EL (cell line): ENCODE measurements around the gene SAMD4B.
"Not testable (repeated sequence)": the region's sequence is repeated elsewhere in the genome, so short reads cannot be mapped to it uniquely, and the experiment has no call there.

Experiments used
- DNase-seq: peaks from one replicate; pipeline ENCODE4 v3.0.0-alpha.2; 2016

Gene SAMD4B

DNA sequence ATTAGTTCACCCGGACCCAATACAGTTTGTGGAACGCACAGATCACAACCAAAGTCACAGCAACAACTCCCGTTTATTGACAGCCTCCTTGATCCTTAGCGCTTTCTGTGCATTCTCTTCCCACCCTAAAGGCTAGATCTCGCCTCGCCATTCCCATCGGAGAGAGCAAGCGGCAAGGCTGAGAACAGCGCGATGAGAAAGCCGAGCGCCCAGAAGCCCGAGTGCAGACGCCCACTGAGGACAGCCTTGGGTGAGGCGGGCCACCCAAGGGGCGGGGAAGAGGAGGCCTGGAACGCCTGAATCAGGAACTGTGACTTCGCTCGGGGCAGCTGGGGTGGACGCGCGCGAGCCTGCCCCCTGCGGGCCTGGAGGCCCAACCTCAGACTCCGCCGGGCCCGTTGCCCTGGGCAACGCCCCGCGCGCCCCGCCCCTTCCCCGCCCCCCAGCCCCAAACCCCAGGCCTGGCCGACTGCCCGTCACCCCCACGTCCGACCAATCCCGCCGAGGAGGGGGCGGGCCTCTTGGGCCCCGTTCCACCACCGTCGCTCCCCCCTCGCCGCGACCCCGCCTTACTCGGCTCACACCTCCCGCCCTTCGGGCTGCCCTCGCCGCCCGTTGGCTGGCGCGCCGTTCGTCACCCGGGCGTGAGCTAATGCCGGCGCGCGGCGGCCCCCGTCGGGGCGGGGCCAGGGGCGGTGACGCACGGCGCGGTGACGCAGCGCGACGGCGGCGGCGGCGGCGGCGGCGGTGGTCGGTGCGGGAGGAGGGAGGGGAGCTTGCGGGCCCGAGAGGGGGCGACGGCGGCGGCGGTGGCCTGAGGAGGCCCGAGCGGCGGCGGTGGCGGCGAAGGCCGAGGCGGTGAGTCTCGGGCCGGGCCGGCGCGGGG, at the start of gene SAMD4B:
Gene SAMD4B (plus strand): TSS at position 703 of the 886 bp plus-strand sequence. CDS start 14,473 bp downstream, outside the sequence.
- peak; percentile 97 for DNase-seq

DNA sequence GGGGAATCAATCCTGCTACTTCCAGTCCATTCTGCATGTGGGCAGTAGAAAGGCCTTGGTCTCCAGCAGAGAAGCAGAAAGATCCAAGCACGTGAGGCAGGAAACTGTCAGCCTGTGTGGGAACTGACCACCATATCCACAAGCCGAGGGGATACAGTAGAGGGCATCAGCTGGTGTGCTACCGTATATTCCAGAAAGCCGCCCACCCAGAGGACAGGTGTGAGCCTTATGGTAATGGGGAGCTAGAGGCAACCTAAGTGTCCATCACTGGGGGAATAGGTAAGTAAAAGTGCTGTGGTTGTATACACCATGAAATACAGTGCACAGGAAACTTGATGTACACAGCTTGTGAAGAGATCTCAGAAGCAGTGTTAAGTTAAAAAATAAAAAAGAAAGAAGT, 48.8 kb upstream of the SAMD4B start:
- no peak for DNase-seq

DNA sequence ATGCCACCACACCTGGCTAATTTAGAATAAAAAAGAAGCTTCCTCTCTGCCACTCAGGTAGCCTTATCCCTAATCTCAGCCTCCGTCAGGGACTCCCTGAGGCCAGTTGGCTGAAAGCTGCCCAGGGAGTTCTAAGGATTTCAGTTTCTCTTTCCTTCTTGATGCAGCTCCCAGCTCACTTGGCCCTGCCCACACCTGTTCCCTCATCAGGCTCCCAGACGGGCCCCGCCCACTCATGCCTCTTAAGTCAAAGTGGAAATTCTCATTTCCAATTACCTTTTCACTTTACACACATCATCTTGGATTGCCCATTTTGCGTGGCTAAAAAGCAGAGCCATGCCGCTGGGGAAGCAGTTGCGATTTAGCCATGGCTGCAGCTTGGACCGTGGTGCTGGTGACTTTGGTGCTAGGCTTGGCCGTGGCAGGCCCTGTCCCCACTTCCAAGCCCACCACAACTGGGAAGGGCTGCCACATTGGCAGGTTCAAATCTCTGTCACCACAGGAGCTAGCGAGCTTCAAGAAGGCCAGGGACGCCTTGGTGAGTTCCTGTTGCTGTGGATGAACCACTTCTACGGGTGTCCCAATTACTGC, 46.1 kb upstream of the SAMD4B start, which contains the start of gene IFNL1:
Gene IFNL1 (plus strand): TSS at position 353 of the 591 bp plus-strand sequence. CDS start 15 bp downstream, at position 368.
- DNase-seq: no peak

- no peak for DNase-seq
Measured at GRCh38 chr19:39296906-39297305, 45.3 kb upstream of the SAMD4B start.

GRCh38 chr19:39297931-39298634, 44.1 kb upstream of the SAMD4B start:
- DNase-seq: no peak

DNA sequence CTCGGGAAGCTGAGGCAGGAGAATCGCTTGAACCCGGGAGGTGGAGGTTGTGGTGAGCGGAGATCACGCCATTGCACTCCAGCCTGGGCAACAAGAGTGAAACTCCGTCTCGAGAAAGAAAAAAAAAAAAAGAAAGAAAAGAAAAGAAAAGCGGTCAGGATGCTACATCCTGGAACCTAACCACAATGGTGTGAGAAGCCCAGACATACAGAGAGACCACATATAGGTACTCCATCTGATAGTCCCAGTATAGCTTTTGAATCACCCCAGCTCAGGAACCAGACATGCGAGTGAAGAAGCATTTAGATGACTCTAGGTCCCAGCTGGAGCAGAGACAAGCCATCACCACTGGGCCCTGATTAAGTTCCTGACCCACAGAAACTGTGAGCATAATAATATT, 42.8 kb upstream of the SAMD4B start:
- DNase-seq: no peak

- DNase-seq: no peak
Measured at GRCh38 chr19:39299832-39300231, 42.4 kb upstream of the SAMD4B start.

GRCh38 chr19:39301021-39301420, 41.2 kb upstream of the SAMD4B start:
- no peak for DNase-seq

DNA sequence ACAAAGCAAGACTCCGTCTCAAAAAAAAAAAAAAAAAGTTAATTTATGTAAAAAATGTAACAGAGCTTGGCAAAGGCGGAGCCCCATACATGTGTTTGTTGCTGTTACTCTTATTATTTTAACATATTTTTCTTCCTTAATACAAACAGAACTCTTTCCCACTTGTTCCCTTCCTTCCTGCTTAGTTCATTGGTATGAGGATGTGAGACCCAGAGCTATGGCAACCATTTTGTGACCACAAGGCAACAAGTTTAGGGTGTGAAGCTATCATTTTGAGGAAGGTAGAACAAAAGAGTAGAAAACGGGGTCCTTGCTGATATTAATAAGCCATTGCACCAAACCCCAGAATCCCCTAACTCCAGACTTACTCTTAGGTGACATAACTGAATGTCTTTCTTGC, 40.7 kb upstream of the SAMD4B start:
- DNase-seq: no peak

GRCh38 chr19:39303373-39304184, 38.6 kb upstream of the SAMD4B start:
- DNase-seq: no peak

- DNase-seq: no peak
Measured at GRCh38 chr19:39304185-39304513, 38.1 kb upstream of the SAMD4B start.

GRCh38 chr19:39304701-39305571, 37.3 kb upstream of the SAMD4B start:
- no peak for DNase-seq

DNA sequence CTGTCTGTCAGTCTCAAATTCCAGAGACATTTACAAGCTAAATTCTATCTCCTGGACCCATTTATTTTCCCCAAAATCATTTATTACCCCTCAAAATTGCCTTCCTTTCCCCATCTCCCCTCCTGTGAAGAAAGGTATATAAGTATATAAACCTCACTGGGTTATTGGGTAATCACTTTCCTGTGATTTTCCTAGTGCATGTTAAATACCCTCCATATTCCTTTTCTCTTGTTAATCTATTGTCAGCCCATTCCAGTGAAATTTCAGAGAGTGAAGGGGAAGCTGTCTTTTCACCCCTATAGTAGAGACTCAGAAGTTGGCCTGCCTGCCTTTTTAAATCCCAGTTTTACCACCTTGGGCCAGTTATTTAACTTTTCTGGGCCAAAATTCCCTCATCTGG, 36.1 kb upstream of the SAMD4B start:
- DNase-seq: no peak

DNA sequence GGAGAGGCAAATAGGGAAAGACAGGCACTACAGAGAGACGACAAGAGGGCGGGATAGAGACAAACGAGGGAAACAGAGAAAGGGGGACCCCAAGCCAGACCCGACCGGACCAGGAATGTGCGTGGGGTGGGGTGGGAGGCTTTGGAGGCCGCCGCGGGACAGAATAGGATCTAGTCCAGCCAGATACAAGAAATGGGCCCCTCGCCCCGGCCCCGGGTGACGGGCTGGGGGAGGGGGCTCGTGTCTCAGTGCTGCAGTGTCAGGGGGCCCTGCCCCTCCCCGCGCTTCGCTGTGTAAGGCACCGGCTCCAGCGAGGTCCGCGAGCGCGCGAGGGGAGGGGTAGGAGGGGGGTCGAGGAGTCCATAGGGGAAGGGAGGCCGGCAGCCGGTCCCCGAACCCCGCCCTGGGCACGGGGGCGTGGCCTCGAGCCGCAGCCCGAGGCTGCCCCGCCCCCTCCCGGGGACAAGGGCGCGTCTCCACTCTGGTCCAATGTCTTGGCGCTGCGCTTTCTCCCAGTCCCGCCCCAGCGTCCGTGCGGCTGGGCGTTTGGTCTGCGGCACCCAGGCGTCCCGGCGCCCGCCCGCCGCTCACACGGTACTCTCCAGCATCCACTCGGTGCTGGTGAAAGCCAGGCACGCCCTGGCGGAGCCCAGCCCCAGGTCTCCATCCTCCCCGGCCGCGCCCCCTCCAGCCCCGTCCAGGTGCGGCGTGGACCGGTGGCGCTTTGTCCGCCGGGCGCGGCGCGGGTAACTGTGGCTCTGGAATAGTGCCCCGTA, 35.0 kb upstream of the SAMD4B start:
- DNase-seq: no peak

DNA sequence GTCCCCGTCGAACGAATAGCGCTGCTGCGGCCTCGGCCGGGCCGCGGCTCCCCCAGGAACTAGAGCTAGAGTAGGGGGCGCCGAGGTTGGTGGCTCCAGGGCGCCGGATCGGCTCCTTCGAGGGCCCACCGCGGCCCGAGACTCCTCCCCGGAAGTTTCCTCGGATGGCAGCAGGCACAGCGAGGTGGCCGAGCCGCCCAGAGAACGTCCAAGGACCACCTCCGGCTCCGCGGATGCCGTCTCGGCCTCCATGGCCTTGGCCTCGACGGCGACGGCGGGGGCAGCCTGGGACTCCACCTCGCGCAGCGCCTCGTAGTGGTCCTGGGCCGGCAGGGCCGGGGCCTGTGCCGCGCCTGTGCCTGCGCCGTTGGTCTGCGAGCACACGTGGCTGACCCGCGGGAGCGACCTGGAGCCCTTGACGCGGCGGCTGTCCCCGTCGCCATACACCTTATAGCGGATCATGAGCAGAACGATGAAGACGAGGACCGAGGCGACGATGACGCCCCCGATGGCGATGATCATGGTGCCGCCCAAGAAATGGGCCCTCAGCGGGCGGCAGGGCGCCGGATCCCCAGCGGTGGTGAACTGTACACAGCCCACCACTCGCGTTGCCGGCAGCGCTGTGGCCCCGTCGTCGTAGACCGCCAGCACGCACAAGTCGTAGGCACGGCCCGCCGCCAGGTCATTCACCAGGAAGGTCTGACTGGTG, 34.2 kb upstream of the SAMD4B start:
- no peak for DNase-seq

DNA sequence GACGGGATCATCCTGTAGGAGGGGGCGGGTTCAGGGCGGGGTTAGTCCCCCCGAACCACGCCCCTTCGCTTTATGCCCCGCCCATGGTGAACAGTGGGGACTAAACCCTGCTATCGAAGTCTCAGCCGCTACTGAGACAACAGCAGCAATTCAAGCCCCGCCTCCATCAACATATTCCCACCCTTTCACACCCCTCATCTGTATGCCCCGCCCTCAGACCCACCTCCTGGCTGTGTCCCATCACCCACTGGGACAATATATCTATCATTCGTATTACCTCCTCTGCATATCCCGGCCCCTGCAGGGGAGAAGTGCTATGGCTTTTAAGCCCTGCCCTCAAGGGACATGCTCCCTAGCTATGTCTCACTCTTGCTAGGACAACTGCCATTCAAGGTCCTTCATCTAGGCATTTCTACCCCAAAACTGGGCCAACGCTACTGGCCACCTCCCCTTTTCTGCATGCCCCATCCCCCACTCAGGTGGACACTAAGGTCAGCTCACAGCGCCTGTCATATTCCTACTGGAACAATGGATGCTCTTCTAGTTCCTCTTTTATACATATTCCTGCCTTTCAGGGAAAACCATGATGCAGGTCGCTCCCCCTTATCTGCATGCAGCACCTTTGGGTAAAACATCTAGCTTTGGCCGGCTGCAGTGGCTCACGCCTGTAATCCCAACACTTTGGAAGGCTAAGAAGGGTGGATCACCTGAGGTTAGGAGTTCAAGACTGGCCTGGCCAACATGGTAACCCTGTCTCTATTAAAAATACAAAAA, 33.5 kb upstream of the SAMD4B start:
- DNase-seq: no peak

GRCh38 chr19:39309305-39309670, 32.9 kb upstream of the SAMD4B start:
- not testable (repeated sequence) for DNase-seq

DNA sequence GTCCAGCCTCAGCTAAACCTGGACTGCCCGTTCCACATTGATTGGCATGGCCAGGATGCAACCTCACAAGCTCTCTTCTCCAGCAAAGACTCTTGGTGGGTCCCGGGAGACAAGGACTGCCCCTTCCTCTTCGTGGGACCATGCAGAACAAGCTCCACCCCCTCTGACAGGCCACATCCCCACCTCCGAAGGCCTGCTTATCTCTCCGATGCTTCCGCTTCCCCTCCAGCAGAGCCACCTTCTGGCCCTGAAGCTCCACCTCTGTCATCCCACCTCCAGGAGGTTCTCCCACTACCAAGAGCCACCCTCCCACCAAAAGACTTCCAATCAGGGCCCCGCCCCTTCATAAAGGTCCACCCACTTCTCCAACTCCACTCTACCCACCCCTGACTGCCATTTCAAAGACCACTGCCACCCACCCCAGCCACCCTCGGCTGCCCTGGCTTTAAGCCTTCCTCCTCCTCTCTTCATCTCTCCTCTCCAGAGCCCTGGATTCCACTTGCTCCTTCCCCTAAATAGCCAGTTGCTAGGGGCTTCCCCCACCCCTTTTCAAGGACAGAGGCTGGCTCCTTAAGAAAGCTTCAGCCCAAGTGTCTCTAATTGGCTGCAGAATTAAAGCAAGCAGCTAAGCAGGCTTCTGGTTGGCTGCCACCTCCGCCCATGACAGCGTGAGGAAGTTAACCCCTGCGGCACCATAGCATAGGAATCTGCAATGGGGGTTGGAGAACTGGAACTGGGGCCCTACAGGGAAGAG, 31.5 kb upstream of the SAMD4B start:
- no peak for DNase-seq
